Keratinocyte (primary cell): Measurements from ENCODE around the gene C1QC.

Source experiments
- EZH2 ChIP-seq: IDR thresholded peaks from one replicate; pipeline ENCODE4 v1.6.1; 2012; ENCODE audit warnings: inconsistent platforms, mild to moderate bottlenecking, low read length, moderate library complexity
- TF ChIP-seq, protein P1 (sequence below), 3 experiments: IDR thresholded peaks in 1 of 3; conservative IDR thresholded peaks in 1 of 3; optimal IDR thresholded peaks in 1 of 3; 2 replicates in 2 of 3; 3 replicates in 1 of 3; pipeline versions ENCODE3 to v1.5.1; 2011; ENCODE audit warnings: low read length in 3 of 3, mild to moderate bottlenecking in 3 of 3, moderate library complexity in 2 of 3, control low read depth in 1 of 3, inconsistent platforms in 1 of 3; ENCODE audit not compliant: insufficient read depth in 2 of 3; ENCODE audit errors: extremely low read depth in 1 of 3

DNA sequence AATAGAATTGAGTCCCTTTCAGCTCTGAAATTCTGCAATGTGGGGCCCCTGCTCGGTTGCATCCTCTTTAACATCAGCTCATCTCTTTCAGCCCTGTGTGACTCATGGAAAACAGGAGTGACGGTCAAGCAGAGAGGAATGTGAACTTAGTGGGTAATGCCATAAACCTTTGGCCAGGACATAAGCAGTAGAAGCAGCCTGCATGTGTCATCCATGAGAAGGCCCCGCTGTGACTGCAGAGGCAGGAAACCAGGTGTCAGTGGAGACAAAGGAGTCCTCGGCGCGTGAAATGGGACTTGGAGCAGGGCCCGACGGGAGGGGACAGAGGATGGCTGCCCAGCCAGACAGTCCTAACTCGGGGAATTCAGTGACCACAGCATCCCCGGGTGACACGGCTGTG is 46.1 kb downstream of the C1QC start:
- TF ChIP-seq, protein P1, sequence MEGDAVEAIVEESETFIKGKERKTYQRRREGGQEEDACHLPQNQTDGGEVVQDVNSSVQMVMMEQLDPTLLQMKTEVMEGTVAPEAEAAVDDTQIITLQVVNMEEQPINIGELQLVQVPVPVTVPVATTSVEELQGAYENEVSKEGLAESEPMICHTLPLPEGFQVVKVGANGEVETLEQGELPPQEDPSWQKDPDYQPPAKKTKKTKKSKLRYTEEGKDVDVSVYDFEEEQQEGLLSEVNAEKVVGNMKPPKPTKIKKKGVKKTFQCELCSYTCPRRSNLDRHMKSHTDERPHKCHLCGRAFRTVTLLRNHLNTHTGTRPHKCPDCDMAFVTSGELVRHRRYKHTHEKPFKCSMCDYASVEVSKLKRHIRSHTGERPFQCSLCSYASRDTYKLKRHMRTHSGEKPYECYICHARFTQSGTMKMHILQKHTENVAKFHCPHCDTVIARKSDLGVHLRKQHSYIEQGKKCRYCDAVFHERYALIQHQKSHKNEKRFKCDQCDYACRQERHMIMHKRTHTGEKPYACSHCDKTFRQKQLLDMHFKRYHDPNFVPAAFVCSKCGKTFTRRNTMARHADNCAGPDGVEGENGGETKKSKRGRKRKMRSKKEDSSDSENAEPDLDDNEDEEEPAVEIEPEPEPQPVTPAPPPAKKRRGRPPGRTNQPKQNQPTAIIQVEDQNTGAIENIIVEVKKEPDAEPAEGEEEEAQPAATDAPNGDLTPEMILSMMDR (optimal IDR thresholded peaks at IDR 0.05 in 1 of 3, IDR thresholded peaks at IDR 0.05 in 1 of 3, conservative IDR thresholded peaks at IDR 0.05 in 1 of 3; ENCODE audit: extremely low read depth in 1 of 3, insufficient read depth in 2 of 3, low read length in 3 of 3), result no peak
- no peak for TF ChIP-seq EZH2
